Prostate gland (tissue), 2 donors: Measurements from ENCODE around the gene ZNF587B.
A peak's percentile ranks its signal among the peaks of the same experiment; 100 is the strongest.

Experiments
- POLR2A ChIP-seq: fragments of 450-650 bp; IDR thresholded peaks from one replicate; pipeline ENCODE4 v1.6.1; 2016; ENCODE audit warnings: antibody characterized with exemption, mild to moderate bottlenecking
- TF ChIP-seq, protein P1 (sequence below), 4 experiments: fragments of 200-600 bp in 2 of 4; fragments of 450-650 bp in 2 of 4; sonication (generic) in 2 of 4; IDR thresholded peaks; 1 replicate in 3 of 4; 2 replicates in 1 of 4; pipeline ENCODE4 v1.5.1; 2016 to 2019; ENCODE audit warnings: antibody characterized with exemption in 4 of 4, mild to moderate bottlenecking in 2 of 4, moderate library complexity in 2 of 4

GRCh38 chr19:57814505-57815246 lies 15.4 kb upstream of the ZNF587B start, which contains the start of gene ZNF552:
- TF ChIP-seq POLR2A, result peak; percentile 96
- TF ChIP-seq, protein P1, sequence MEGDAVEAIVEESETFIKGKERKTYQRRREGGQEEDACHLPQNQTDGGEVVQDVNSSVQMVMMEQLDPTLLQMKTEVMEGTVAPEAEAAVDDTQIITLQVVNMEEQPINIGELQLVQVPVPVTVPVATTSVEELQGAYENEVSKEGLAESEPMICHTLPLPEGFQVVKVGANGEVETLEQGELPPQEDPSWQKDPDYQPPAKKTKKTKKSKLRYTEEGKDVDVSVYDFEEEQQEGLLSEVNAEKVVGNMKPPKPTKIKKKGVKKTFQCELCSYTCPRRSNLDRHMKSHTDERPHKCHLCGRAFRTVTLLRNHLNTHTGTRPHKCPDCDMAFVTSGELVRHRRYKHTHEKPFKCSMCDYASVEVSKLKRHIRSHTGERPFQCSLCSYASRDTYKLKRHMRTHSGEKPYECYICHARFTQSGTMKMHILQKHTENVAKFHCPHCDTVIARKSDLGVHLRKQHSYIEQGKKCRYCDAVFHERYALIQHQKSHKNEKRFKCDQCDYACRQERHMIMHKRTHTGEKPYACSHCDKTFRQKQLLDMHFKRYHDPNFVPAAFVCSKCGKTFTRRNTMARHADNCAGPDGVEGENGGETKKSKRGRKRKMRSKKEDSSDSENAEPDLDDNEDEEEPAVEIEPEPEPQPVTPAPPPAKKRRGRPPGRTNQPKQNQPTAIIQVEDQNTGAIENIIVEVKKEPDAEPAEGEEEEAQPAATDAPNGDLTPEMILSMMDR (IDR thresholded peaks at IDR 0.05), result peak in 1 of 4 experiments; percentile 24
